ENCODE results near the gene PCCB. TPM values are rescaled to one million over a fixed set of nuclear protein-coding genes. Genes with fewer than 3 reads are reported as not detected.

Gene PCCB
- total RNA-seq, 1 donor from 2014 or later, result 28.1 TPM

GRCh38 chr3:136249593-136249992 lies 547 bp upstream of the PCCB start:
- no peaks in the 10 kb centered on the region for H3K27me3 Mint-ChIP-seq (ENCODE audit: unreplicated experiment)
- peak overlapping the region; percentile 92 for H3K27ac Mint-ChIP-seq (ENCODE audit: unreplicated experiment)
- peaks cover 7% of the 10 kb centered on the region for H3K4me1 Mint-ChIP-seq (ENCODE audit: low read depth, unreplicated experiment)
- peaks cover 3% of the 10 kb centered on the region for H3K9me3 Mint-ChIP-seq (ENCODE audit: unreplicated experiment)
- peak overlapping the region; percentile 95 for H3K4me3 Mint-ChIP-seq (ENCODE audit: unreplicated experiment)
- no peaks in the 10 kb centered on the region for H3K36me3 Mint-ChIP-seq (ENCODE audit: unreplicated experiment)
- TF ChIP-seq CTCF (IDR thresholded peaks at IDR 0.05; ENCODE audit: partially characterized antibody, unreplicated experiment), result no peak
- DNase-seq, result no peak

GRCh38 chr3:136250903-136251460 lies 842 bp downstream of the PCCB start:
- H3K36me3 Mint-ChIP-seq (ENCODE audit: unreplicated experiment), result no peaks in the 10 kb centered on the region
- peak overlapping the region; percentile 95 for H3K4me3 Mint-ChIP-seq (ENCODE audit: unreplicated experiment)
- peak; percentile 36 for DNase-seq
- H3K27me3 Mint-ChIP-seq (ENCODE audit: unreplicated experiment), result no peaks in the 10 kb centered on the region
- peaks cover 7% of the 10 kb centered on the region for H3K4me1 Mint-ChIP-seq (ENCODE audit: low read depth, unreplicated experiment)
- no peak for TF ChIP-seq CTCF (IDR thresholded peaks at IDR 0.05; ENCODE audit: partially characterized antibody, unreplicated experiment)
- H3K27ac Mint-ChIP-seq (ENCODE audit: unreplicated experiment), result peak overlapping the region; percentile 92
- peaks cover 7% of the 10 kb centered on the region for H3K9me3 Mint-ChIP-seq (ENCODE audit: unreplicated experiment)

- no peaks in the 10 kb centered on the region for H3K27me3 Mint-ChIP-seq (ENCODE audit: unreplicated experiment)
- H3K4me1 Mint-ChIP-seq (ENCODE audit: low read depth, unreplicated experiment), result peaks cover 7% of the 10 kb centered on the region
- no peak for DNase-seq
- H3K9me3 Mint-ChIP-seq (ENCODE audit: unreplicated experiment), result peaks cover 7% of the 10 kb centered on the region
- H3K4me3 Mint-ChIP-seq (ENCODE audit: unreplicated experiment), result peak overlapping the region; percentile 95
- peak overlapping the region; percentile 52 for H3K27ac Mint-ChIP-seq (ENCODE audit: unreplicated experiment)
- no peaks in the 10 kb centered on the region for H3K36me3 Mint-ChIP-seq (ENCODE audit: unreplicated experiment)
- no peak for TF ChIP-seq CTCF (IDR thresholded peaks at IDR 0.05; ENCODE audit: partially characterized antibody, unreplicated experiment)
Observed at GRCh38 chr3:136251511-136251910, 1.4 kb downstream of the PCCB start.

GRCh38 chr3:136255672-136256406 lies 5.7 kb downstream of the PCCB start:
- no peak for DNase-seq
- TF ChIP-seq CTCF (IDR thresholded peaks at IDR 0.05; ENCODE audit: partially characterized antibody, unreplicated experiment), result no peak
- Mint-ChIP-seq H3K36me3 (ENCODE audit: unreplicated experiment) (no peaks in the 10 kb centered on the region), H3K4me3 (ENCODE audit: unreplicated experiment) (peak overlapping the region; percentile 20), H3K27ac (ENCODE audit: unreplicated experiment) (no peak overlapping the region), H3K27me3 (ENCODE audit: unreplicated experiment) (no peaks in the 10 kb centered on the region), H3K9me3 (ENCODE audit: unreplicated experiment) (peaks cover 3% of the 10 kb centered on the region), H3K4me1 (ENCODE audit: low read depth, unreplicated experiment) (no peaks in the 10 kb centered on the region)

GRCh38 chr3:136258199-136258598 lies 8.1 kb downstream of the PCCB start:
- Mint-ChIP-seq H3K4me3 (ENCODE audit: unreplicated experiment) (no peak overlapping the region), H3K36me3 (ENCODE audit: unreplicated experiment) (no peaks in the 10 kb centered on the region), H3K9me3 (ENCODE audit: unreplicated experiment) (peaks cover 3% of the 10 kb centered on the region), H3K27me3 (ENCODE audit: unreplicated experiment) (no peaks in the 10 kb centered on the region), H3K4me1 (ENCODE audit: low read depth, unreplicated experiment) (peaks cover 7% of the 10 kb centered on the region), H3K27ac (ENCODE audit: unreplicated experiment) (no peak overlapping the region)
- TF ChIP-seq CTCF (IDR thresholded peaks at IDR 0.05; ENCODE audit: partially characterized antibody, unreplicated experiment), result no peak
- no peak for DNase-seq

All from glutamatergic neuron (in vitro differentiated cells).